Adipose tissue (tissue), 3 donors: Measurements from ENCODE around the gene RTF2. TPM values are rescaled to one million over a fixed set of nuclear protein-coding genes. Genes with fewer than 3 reads are reported as not detected.

Source experiments
- H3K27ac ChIP-seq: one replicate; pipeline ENCODE4 v1.5.1; 2013; ENCODE audit warnings: low read depth, low read length
- WGBS, 3 donors: extraction: QIAGEN DNeasy Blood & Tissue Kit; methylation state at CpG; one replicate each; pipeline ENCODE4 v1.1.7; 2013; 5-methylcytosine and 5-hydroxymethylcytosine counted together
- polyA plus RNA-seq, 3 donors: library from polyadenylated mRNA; stranded (reverse); fragments of 200-250 nt; gene quantifications; one replicate each; pipeline ENCODE4 v1.2.3, GENCODE V29; 2013
- donor health status: healthy with polysubstance abuse.
- donor health status: Bipolar disorder and iron deficiency.
- donor health status: healthy.

Gene RTF2, protein sequence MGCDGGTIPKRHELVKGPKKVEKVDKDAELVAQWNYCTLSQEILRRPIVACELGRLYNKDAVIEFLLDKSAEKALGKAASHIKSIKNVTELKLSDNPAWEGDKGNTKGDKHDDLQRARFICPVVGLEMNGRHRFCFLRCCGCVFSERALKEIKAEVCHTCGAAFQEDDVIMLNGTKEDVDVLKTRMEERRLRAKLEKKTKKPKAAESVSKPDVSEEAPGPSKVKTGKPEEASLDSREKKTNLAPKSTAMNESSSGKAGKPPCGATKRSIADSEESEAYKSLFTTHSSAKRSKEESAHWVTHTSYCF
- polyA plus RNA-seq: 10 to 100 TPM; 38.4 to 90.2 (median 74.3) TPM

DNA sequence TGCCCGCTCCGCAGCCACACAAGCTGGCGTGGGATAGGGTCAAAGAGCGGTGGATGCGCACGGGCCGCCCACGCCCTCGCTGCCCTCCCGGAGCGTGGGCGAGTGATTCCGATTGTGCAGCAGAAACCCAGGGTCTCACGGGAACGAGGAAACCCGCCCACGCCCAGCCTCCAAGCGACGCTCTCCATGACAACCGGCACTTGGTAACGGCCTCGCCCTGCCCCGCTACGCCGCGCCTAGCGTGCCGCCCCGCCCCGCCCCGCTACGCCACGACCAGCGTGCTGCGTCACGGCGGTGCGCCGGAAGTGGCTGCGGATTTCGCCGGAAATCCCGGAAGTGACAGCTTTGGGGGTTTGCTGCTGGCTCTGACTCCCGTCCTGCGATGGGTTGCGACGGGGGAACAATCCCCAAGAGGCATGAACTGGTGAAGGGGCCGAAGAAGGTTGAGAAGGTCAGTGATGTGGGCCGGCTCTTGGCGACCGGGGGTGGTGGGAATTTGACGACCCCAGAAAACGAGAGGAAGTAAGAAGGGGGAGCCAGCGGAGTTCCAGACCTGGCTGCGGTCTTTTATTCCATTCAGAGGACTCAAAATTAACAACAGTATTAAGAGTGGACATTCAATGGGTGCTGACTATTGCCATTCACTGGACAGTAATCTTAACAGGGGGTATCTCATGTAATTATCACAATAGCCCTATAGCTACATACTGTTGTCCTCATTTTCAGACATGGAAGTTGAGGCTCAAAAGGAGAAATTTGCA, at the start of gene RTF2:
Gene RTF2, plus strand, starts transcription at position 312 of the 761 bp plus-strand sequence. Its CDS starts 71 bp downstream, at position 383.
- H3K27ac ChIP-seq: peak within 1 kb of the TSS; percentile 88
- WGBS, 3 donors: 0% methylated on average over 54 to 55 of the region's 55 CpGs

DNA sequence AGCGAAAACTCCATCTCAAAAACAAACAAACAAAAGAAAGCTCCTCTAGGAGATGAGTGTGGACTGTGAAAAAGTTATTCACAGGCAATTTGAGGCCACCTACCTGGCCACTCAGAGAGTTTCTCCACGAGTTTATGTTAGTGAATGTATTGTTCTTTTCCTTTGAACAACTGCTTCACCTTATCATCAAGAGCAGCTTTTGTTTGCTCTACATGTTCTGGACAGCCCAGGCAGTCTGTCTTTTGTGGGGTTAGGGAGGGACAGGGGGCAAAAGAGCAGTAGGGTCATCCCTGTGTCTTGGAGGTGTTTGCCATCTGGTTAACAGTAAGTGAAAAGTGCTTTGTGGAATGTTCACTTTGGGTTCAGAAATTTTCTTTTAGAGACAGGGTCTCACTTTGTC, 48.4 kb upstream of the RTF2 start:
- H3K27ac ChIP-seq: no peak overlapping the region
- WGBS, 3 donors: 66 to 76% (median 76%) methylated on average over 2 of the region's 2 CpGs

- H3K27ac ChIP-seq: no peak overlapping the region
- 77 to 81% (median 77%) methylated on average over 11 of the region's 11 CpGs for WGBS, 3 donors
Observed at GRCh38 chr20:56420940-56421688, 47.3 kb upstream of the RTF2 start.

DNA sequence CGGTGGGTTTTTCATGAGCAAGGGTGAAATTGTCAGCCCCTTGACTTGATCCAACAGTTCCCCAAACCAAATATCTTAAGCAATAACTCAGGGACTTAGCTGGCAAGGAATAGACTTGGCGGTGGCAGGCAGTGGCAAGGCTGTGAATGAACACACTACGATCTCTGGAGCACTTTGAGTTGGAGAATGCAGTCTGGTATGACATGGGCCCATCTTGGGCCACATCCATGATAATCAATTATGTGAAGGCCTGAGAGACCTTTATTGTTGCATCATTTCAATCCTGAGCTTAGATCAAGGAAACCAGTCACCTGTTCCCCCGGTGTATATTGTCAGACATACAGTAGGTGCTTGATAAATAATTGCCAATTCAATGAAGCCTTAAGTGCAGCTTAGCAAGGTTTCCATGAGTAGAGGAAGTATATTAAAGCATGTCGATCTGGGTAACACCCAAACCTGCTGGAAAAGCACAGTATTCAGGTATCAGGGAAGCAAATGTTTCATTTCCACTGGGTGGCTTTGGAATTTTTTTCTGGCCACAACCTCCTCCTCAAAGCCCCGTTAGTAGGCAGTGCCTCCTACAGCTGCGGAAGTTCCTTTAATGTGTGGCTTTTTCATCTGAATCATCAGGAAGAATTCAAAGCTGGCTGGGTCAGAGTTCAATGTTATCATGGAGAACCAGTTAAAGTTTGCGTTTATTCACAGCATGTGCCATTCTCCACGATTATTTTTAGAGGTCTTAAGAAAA, 46.2 kb upstream of the RTF2 start:
- no peak overlapping the region for H3K27ac ChIP-seq
- WGBS, 3 donors: 38 to 55% (median 40%) methylated on average over 9 of the region's 9 CpGs

- 50 to 57% (median 52%) methylated on average over 4 of the region's 4 CpGs for WGBS, 3 donors
- no peak overlapping the region for H3K27ac ChIP-seq
Observed at GRCh38 chr20:56422824-56423189, 45.6 kb upstream of the RTF2 start.

GRCh38 chr20:56423211-56423610, 45.2 kb upstream of the RTF2 start:
- no peak overlapping the region for H3K27ac ChIP-seq
- 96 to 100% (median 100%) methylated on average over 1 of the region's 1 CpG for WGBS, 3 donors

GRCh38 chr20:56423886-56424285, 44.5 kb upstream of the RTF2 start:
- H3K27ac ChIP-seq: no peak overlapping the region
- WGBS, 3 donors: 49 to 69% (median 51%) methylated on average over 1 of the region's 1 CpG

DNA sequence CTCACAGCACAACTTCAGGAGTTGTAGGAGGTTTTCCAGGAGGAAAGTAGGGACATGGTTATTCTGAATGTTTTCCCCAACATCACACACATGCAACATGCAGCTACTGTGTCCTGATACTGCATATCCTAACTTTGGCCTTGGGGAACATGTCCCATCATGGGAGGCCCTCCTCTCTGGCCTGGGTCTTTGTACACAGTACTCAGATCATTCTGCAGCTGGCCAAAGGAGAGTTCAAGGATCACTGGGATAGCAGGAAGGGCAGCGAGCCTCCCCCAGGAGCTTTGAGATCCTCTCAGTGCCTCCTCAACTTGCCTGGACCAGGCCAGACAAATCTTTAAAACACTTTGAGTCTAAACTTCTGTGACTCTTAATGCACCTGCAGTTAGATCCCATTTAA, 43.5 kb upstream of the RTF2 start:
- WGBS, 3 donors: 80 to 90% (median 85%) methylated on average over 1 of the region's 1 CpG
- no peak overlapping the region for H3K27ac ChIP-seq

DNA sequence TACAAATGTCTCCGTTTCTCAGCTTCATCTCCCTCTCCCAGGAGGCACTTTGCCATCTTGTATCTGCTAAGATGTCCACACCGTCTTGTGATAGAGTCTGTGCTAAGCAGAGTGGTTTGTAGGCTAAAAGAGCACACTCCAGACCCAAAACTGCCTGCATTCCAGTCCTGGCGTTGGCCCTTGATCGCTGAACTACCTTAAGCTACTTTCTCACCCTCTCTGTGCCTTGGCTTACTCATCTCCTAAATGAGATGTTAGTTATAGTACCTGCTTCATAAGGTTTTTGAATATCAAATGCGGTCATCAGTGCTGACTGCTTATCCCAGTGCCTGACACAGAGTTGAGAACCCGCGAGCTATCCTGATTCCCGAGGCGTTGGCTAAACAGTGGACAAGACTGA, 42.4 kb upstream of the RTF2 start:
- WGBS, 3 donors: 88 to 93% (median 93%) methylated on average over 9 of the region's 9 CpGs
- no peak overlapping the region for H3K27ac ChIP-seq

GRCh38 chr20:56426926-56427325, 41.5 kb upstream of the RTF2 start:
- no peak overlapping the region for H3K27ac ChIP-seq

- no peak overlapping the region for H3K27ac ChIP-seq
- WGBS, 3 donors: 69 to 73% (median 69%) methylated on average over 4 of the region's 4 CpGs
Observed at GRCh38 chr20:56427797-56428196, 40.6 kb upstream of the RTF2 start.

DNA sequence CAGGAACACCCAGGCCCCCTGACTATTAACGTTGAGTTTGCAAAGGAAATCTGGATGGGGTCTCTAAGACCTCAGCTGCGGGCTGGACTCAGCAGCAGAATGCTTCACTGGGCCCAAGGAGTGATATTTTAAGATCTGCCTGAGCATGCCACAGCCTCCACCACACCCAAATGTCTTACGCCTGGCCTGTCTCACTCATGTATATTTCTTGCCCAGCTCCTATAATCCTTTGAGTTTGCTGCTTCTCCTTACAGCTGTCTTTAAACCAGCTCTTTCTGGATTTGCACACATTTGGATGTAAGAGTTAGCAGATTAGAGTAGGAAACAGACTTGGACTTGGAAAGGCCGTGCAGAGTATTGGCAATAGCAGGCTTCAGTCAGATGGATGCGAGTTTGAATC, 40.0 kb upstream of the RTF2 start:
- WGBS, 3 donors: 75 to 89% (median 88%) methylated on average over 5 of the region's 5 CpGs
- H3K27ac ChIP-seq: no peak overlapping the region

- WGBS, 3 donors: 63 to 70% (median 69%) methylated on average over 8 of the region's 8 CpGs
- H3K27ac ChIP-seq: no peak overlapping the region
Observed at GRCh38 chr20:56428881-56429280, 39.5 kb upstream of the RTF2 start.

DNA sequence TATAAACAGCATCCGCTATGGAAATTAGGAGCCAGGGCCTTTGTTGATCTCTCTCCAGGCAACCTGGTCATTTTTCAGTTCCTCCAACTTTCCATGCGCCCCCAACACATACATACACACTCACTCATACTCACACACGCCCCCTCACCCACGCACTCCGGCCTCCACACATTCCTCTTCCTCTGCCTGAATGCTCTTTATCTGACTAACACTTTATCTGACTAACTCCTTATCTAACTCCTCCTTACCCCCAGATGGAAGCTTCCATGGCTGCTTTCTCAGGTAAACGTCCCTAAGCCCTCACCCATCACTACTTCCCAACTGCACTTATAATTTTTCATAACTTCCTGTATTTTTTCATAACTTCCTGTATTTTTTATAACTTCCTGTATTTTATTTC, 38.9 kb upstream of the RTF2 start:
- no peak overlapping the region for H3K27ac ChIP-seq
- WGBS, 3 donors: 43 to 50% (median 45%) methylated on average over 6 of the region's 6 CpGs

- WGBS, 3 donors: 40 to 55% (median 47%) methylated on average over 4 of the region's 4 CpGs
- H3K27ac ChIP-seq: no peak overlapping the region
Observed at GRCh38 chr20:56429941-56430340, 38.5 kb upstream of the RTF2 start.

DNA sequence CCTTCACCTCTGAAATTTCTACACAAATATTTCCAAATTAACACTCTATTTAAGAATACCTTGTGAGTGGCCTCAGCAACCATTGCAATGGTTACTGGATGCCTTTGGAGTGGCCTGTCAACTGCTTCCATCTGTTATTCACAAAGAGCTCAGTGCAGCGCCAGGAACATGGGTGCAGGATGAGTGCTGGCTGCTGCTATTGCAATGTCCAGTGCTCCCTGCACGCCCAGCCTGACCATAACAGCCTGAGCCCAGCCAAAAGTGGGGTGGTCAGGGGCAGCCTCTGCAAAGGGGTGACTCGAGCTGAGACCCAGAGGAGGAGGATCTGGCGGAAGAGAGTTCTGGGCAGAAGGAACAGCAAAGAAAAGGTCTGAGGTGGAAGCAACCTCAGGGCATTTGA, 38.0 kb upstream of the RTF2 start:
- 62 to 80% (median 75%) methylated on average over 4 of the region's 4 CpGs for WGBS, 3 donors
- H3K27ac ChIP-seq: no peak overlapping the region

DNA sequence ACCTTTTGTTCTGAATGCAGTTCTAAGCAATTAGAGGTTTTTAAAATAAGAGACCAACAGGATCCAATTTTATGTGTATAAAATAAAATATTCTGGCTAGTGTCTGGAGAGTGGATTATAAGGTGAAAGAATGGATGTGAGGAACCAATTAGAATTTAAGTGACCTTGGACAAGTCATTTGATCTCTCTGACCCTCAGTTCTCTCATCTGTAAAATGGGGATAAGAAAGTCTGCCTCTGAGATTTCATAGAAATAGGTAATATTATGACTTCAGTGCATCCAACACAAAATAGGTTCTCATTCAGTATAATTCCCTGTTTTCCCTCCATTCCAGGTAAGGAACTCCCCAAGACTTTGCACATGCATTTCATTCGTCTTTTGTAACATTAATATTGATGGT, 37.5 kb upstream of the RTF2 start:
- WGBS, 3 donors: 68 to 88% (median 86%) methylated on average over 1 of the region's 1 CpG
- H3K27ac ChIP-seq: no peak overlapping the region

DNA sequence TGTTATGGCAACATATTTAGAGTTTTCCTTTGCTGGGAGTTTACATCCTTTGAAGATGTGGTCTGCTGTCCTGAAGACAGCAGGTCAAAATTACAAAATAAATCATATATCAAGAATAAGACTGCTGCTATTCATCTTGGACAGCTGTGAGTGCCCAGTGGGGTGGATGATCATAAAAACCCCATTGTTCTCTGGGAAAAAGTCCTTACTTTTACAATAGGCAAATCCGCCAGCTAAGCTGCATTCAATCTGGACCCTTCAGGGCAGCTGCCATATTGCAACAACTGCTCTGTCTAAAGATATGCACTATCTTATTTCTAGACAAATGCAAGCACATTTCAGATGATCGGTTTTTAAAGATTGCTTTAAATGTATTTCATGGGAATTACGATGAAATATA, 37.0 kb upstream of the RTF2 start:
- H3K27ac ChIP-seq: no peak overlapping the region
- 79 to 97% (median 91%) methylated on average over 3 of the region's 3 CpGs for WGBS, 3 donors
